GM21825 (cell line): ENCODE results near the gene CNTD1.

Experiments used
- ATAC-seq: cut with Tn5 transposase; IDR thresholded peaks from one replicate; pipeline ENCODE4 v1.9.1; 2021; ENCODE audit warnings: mild to moderate bottlenecking, moderate library complexity; ENCODE audit not compliant: unreplicated experiment

Gene CNTD1

DNA sequence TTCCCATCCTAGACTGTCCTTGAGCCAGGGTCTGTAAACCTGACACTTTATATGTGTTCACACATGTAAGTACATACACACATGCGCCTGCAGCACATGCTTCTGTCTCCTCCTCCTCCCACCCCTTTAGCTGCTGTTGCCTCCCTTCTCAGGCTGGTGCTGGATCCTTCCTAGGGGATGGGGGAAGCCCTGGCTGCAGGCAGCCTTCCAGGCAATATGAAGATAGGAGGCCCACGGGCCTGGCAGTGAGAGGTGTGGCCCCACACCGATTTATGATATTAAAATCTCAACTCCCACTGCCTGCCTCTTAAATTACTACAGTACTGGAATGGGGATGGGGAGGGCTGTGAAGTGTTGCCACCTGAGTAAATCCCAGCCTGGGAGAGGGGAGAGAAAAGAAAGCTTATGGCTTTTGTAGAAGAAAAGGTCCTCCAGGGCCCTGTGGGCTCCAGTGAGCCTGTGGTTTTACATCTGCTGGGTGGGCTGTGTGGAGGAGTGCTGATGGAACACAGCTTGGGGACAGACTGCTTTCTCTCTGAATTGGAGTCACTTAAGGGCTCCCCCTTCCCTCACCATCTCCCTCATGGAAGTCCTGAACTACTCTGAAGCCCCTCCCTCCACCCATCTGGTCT lies 19.2 kb upstream of the CNTD1 start:
- ATAC-seq = no peak

DNA sequence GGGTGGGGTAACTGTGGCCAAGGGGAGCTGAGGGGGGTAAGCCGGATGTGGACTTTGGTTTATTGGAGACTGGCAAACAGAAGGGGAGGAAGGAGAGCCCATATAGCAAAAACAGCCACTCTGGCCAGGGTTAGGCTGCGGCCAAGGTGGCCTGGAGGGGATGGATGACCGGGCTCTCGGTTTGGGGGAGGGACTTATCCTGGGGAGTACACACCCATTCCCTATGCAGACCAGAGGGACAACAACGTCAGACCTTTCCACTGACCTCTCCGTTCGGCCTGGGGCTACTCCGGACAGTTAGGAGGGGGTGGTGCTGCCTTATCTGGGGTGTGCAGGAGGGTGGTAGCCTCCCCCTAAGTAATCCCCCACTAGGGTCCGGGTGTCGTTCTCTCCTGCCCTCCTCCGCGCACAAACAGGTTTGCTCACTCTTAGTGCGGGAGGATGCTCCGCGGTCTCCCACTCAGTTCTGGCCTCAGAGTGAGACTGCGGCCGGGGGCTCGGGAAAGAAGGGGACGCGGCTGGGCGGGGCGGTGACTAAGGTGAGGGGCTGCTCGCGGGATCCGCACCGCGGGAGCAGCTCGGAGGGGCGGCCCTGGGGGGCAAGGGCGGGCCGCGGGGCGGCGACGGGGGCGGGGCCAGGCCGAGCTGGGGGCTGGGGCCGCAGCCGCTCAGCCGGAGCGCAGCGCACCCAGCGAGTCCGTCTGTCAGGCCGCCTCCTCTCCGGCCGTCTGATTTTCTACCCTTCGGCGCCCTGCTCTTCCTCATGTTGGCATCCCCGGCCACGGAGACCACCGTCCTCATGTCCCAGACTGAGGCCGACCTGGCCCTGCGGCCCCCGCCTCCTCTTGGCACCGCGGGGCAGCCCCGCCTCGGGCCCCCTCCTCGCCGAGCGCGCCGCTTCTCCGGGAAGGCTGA lies 18.5 kb upstream of the CNTD1 start, which contains the start of gene WNK4:
TSS of gene WNK4 (plus strand) at position 675 of the 915 bp plus-strand sequence. CDS start at position 764, 89 bp downstream.
- ATAC-seq = no peak

DNA sequence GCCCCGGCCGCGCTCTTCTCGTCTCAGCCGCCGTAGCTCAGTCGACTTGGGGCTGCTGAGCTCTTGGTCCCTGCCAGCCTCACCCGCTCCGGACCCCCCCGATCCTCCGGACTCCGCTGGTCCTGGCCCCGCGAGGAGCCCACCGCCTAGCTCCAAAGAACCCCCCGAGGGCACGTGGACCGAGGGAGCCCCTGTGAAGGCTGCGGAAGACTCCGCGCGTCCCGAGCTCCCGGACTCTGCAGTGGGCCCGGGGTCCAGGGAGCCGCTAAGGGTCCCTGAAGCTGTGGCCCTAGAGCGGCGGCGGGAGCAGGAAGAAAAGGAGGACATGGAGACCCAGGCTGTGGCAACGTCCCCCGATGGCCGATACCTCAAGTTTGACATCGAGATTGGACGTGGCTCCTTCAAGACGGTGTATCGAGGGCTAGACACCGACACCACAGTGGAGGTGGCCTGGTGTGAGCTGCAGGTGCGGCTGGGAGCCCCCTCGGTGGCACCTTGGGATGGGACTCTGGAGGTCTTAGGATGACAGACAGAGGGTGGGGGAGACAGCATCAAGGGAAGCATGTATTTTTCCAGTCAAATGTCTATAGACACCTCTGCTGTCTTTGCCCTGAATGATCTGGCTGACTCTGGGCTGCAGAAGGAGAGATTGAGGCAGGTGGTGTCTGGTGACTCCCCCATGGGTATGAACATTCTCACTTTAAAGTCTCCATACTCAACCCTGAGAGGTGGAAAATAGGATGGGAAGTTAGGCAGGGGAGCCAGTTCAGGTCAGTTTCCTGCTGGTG lies 17.6 kb upstream of the CNTD1 start:
- no peak for ATAC-seq

DNA sequence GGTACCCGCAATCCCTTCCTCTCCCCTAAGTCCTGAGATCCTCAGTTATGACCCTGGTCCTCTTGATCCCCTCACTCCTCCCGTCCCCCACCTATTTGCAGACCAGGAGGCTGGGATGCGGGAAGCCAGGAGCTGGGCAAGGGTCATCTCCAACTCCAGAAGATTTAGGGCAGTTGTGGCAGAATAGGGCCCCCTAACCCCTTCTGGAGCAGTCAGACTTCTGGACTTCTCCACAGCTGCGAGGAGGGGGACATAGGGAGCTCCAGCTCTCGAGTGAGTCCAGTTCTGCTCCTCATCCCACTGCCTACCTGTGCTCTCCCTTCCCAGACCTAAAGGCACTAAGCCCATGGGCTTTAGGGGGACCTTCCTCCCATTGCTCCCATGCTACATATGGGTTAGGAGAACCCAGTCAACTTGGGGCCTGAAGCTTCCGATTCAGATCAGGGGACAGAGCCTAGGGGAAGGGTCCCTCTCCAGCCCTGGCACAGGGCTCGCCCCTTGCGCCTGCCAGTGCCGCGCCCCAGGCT lies 17.0 kb upstream of the CNTD1 start:
- ATAC-seq = no peak

GRCh38 chr17:42782166-42783061 lies 16.2 kb upstream of the CNTD1 start:
- no peak for ATAC-seq

- no peak for ATAC-seq
Measured at GRCh38 chr17:42783062-42783790, 15.4 kb upstream of the CNTD1 start.

GRCh38 chr17:42783791-42784138 lies 14.9 kb upstream of the CNTD1 start:
- ATAC-seq = no peak

GRCh38 chr17:42784409-42784808 lies 14.3 kb upstream of the CNTD1 start:
- ATAC-seq = no peak

DNA sequence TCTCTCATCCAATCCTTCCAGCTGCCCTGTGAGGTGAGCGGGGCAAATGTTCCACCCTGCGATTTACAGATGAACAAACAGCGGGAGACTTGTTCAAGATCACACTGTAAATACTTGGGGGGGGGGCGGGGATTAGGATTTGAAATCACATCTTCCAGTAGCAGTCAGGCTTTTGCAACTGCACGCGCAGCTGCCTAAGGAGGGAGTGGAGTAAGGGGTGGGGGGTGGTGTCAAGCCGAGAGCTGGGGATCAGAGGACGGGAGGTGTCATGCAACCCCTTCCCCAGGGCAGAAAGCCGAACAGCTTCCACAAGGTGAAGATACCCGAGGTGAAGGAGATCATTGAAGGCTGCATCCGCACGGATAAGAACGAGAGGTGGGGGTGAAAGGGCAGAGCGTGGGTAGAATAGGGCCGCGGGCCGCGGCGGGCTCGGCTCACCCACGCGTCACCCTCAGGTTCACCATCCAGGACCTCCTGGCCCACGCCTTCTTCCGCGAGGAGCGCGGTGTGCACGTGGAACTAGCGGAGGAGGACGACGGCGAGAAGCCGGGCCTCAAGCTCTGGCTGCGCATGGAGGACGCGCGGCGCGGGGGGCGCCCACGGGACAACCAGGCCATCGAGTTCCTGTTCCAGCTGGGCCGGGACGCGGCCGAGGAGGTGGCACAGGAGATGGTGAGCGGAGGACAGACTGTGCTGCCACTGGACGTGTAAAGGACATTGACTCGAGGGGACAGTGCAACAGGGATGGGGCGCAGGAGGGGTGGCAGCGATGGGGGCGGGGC lies 13.7 kb upstream of the CNTD1 start:
- ATAC-seq = no peak

GRCh38 chr17:42787266-42787665 lies 11.4 kb upstream of the CNTD1 start:
- ATAC-seq = no peak

- ATAC-seq = no peak
Measured at GRCh38 chr17:42791948-42792347, 6.7 kb upstream of the CNTD1 start.

- no peak for ATAC-seq
Measured at GRCh38 chr17:42792545-42792944, 6.1 kb upstream of the CNTD1 start.

GRCh38 chr17:42795061-42795460 lies 3.6 kb upstream of the CNTD1 start:
- ATAC-seq = no peak

DNA sequence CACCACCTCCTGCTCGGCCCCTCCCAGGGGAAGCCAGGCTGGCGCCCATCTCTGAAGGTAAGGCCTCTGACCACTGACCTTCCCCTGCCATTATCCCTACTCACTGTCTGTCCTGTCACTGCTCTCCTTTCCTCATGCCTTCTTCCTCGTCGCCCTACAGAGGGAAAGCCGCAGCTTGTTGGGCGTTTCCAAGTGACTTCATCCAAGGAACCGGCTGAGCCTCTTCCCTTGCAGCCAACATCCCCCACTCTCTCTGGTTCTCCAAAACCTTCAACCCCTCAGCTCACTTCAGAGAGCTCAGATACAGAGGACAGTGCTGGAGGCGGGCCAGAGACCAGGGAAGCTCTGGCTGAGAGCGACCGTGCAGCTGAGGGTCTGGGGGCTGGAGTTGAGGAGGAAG lies 3.2 kb upstream of the CNTD1 start:
- no peak for ATAC-seq

DNA sequence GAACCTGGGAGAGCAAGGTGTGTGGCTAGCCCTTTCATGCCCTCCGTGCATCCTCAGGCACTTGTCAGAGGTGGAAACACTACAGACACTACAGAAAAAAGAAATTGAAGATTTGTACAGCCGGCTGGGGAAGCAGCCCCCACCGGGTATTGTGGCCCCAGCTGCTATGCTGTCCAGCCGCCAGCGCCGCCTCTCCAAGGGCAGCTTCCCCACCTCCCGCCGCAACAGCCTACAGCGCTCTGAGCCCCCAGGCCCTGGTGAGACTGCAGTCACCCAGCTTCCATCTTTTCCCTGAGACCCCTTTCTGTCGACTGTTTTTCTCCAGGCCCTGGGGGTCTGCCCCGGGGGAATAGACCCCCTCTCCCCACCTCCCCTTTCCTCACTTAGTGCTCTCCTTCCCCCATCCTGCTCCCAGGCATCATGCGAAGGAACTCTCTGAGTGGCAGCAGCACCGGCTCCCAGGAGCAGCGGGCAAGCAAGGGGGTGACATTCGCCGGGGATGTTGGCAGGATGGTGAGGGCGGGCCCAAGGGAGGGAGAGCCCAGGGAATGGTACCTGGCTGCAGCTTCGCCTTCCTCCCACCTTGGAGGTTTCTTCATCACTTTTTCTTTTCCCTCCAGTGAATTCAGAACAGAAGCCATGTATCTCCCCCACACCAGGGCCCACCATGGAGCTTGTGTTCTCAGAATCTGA lies 2.4 kb upstream of the CNTD1 start:
- no peak for ATAC-seq

GRCh38 chr17:42797067-42798007 lies 1.3 kb upstream of the CNTD1 start:
- no peak for ATAC-seq

GRCh38 chr17:42798011-42798382 lies 664 bp upstream of the CNTD1 start:
- no peak for ATAC-seq
